DND-41 (cell line): ENCODE data around the gene CNTNAP1.

Experiments
- ATAC-seq: fragments of 200-7000 bp; cut with Tn5 transposase; 3 replicates; pipeline ENCODE4 v1.9.1; 2021; ENCODE audit warnings: low read depth; ENCODE audit not compliant: insufficient read depth
- DNase-seq: peaks from one replicate; pipeline ENCODE4 v3.0.0-alpha.2; 2020
- H2AFZ ChIP-seq: 2 replicates; pipeline ENCODE4 v1.6.0; 2012; ENCODE audit warnings: low read depth, low read length
- H3K27ac ChIP-seq: 2 replicates; pipeline ENCODE4 v1.5.1; 2012; ENCODE audit warnings: low read length, inconsistent platforms
- H3K27me3 ChIP-seq: fragments of 200-600 bp; sonication (generic); 2 replicates; pipeline ENCODE4 v1.6.0; 2012; ENCODE audit warnings: low read length, mild to moderate bottlenecking, inconsistent platforms; ENCODE audit not compliant: insufficient read depth, poor library complexity
- H3K36me3 ChIP-seq: 2 replicates; pipeline ENCODE4 v1.5.1; 2012; ENCODE audit warnings: low read length, inconsistent platforms; ENCODE audit not compliant: insufficient read depth
- H3K4me1 ChIP-seq: 2 replicates; pipeline ENCODE4 v1.5.1; 2012; ENCODE audit warnings: mild to moderate bottlenecking, low read length; ENCODE audit not compliant: insufficient read depth
- H3K4me2 ChIP-seq: 2 replicates; pipeline ENCODE4 v1.6.0; 2012; ENCODE audit warnings: mild to moderate bottlenecking, moderate library complexity, low read length, inconsistent platforms; ENCODE audit not compliant: insufficient read depth
- H3K4me3 ChIP-seq, 2 experiments: fragments of 200-600 bp in 1 of 2; shearing (Covaris generic) in 1 of 2; 2 replicates each; pipeline ENCODE4 v1.5.1; 2012 to 2016; ENCODE audit warnings: inconsistent platforms in 2 of 2, low read length in 2 of 2, mild to moderate bottlenecking in 2 of 2, low read depth in 1 of 2, moderate library complexity in 1 of 2
- H3K79me2 ChIP-seq: 2 replicates; pipeline ENCODE4 v1.6.0; 2012; ENCODE audit warnings: low read length, inconsistent platforms; ENCODE audit not compliant: insufficient read depth
- H3K9ac ChIP-seq: 2 replicates; pipeline ENCODE4 v1.6.0; 2012; ENCODE audit warnings: low read depth, mild to moderate bottlenecking, inconsistent platforms, low read length, moderate library complexity
- H3K9me3 ChIP-seq: 2 replicates; pipeline ENCODE4 v1.5.1; 2012; ENCODE audit warnings: low read length, moderate library complexity, mild to moderate bottlenecking, inconsistent platforms; ENCODE audit not compliant: insufficient read depth, severe bottlenecking
- H4K20me1 ChIP-seq: 2 replicates; pipeline ENCODE4 v1.6.0; 2012; ENCODE audit warnings: low read length; ENCODE audit not compliant: insufficient read depth
- EZH2 ChIP-seq: IDR thresholded peaks from 3 replicates; pipeline ENCODE4 v1.6.1; 2012; ENCODE audit warnings: borderline replicate concordance, low read depth, mild to moderate bottlenecking, moderate library complexity, low read length, inconsistent platforms; ENCODE audit not compliant: severe bottlenecking
- TF ChIP-seq, protein P1 (sequence below): IDR thresholded peaks from 2 replicates; pipeline ENCODE4 v1.5.1; 2012; ENCODE audit warnings: borderline replicate concordance, low read length, moderate library complexity, mild to moderate bottlenecking; ENCODE audit not compliant: poor library complexity, severe bottlenecking; ENCODE audit errors: extremely low read depth

CNTNAP1 gene

DNA sequence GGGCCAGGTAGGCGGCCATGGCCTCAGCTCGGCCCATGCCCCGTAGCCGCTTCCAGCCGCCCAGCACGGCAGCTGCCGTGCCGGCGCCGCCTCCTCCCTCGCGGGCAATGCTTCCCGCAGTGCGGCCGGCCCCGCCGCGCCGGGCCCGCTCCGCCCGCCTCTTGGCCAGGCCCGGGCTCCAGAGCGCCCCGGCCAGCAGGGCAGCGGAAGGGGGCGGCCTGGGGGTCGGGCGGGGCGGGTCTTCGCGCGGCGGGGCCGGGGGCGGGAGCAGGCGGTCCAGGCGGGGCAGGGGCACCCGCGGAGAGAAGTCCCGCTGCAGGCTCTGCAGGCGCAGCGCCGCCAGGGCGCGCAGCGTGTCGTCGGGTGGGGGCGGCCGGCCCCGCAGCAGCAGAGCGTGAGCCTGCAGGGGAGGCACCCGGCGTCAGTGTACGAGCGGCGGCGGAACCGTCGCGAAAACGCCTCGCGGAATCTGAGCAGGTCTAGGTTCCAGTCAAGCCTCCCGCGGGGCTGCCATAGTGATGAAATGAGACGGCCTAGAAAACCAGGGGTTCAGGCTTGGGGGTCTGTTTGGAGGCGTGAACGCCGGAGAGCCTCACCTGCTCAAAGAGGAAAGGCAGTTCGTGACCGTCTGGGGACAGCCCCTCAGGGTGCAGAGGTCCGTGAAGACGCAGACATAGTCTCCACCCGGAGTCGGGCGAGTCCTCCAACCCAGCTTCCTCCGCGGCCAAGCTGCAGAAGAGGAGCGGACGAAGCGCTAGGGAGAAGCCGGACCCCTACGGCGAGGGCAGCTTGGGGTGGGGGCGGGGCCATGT is 12.1 kb upstream of the CNTNAP1 start:
- no peak overlapping the region for H3K27ac ChIP-seq
- H3K79me2 ChIP-seq, result no peaks in the 10 kb centered on the region
- H3K27me3 ChIP-seq, result no peaks in the 10 kb centered on the region
- no peak for ATAC-seq
- no peak for TF ChIP-seq EZH2
- TF ChIP-seq, protein P1, sequence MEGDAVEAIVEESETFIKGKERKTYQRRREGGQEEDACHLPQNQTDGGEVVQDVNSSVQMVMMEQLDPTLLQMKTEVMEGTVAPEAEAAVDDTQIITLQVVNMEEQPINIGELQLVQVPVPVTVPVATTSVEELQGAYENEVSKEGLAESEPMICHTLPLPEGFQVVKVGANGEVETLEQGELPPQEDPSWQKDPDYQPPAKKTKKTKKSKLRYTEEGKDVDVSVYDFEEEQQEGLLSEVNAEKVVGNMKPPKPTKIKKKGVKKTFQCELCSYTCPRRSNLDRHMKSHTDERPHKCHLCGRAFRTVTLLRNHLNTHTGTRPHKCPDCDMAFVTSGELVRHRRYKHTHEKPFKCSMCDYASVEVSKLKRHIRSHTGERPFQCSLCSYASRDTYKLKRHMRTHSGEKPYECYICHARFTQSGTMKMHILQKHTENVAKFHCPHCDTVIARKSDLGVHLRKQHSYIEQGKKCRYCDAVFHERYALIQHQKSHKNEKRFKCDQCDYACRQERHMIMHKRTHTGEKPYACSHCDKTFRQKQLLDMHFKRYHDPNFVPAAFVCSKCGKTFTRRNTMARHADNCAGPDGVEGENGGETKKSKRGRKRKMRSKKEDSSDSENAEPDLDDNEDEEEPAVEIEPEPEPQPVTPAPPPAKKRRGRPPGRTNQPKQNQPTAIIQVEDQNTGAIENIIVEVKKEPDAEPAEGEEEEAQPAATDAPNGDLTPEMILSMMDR, result no peak
- H2AFZ ChIP-seq, result no peak overlapping the region
- H3K9me3 ChIP-seq, result no peaks in the 10 kb centered on the region
- H3K4me2 ChIP-seq, result no peak overlapping the region
- no peak for DNase-seq
- no peak overlapping the region for H3K9ac ChIP-seq
- H4K20me1 ChIP-seq, result peaks cover 4% of the 10 kb centered on the region; the same call in 1 of the 2 replicates
- H3K4me3 ChIP-seq, result no peak overlapping the region
- peaks cover 39% of the 10 kb centered on the region for H3K36me3 ChIP-seq
- H3K4me1 ChIP-seq, result peaks cover 8% of the 10 kb centered on the region

- H3K27me3 ChIP-seq, result peaks cover 8% of the 10 kb centered on the region
- no peak overlapping the region for H3K4me2 ChIP-seq
Observed at GRCh38 chr17:42670789-42671657, 11.3 kb upstream of the CNTNAP1 start.

DNA sequence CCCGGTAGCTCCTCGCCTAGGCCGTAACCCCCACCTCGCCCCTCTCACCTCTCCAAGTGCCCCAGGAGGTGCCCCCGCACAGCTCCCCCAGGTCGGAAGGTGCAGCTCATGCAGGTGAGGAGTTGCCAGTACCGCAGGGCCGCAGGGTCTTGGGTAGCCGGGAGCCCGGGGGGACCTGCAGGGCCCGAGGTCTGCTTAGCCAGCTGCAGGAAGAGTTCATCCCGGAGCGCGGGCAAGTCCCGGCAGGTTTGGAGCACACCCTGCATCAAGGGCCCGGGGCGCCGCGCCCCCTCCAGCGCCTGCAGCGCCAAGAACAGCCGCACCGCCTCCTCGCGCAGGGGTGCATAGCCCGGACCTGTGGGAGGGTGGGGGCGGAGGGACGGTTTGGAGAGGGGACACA is 10.3 kb upstream of the CNTNAP1 start:
- Histone ChIP-seq H3K4me2 (no peak overlapping the region), H3K9me3 (no peaks in the 10 kb centered on the region), H3K4me3 (no peak overlapping the region), H3K4me1 (peaks cover 24% of the 10 kb centered on the region), H3K27me3 (peaks cover 12% of the 10 kb centered on the region), H3K27ac (no peak overlapping the region), H4K20me1 (peaks cover 11% of the 10 kb centered on the region), H3K36me3 (peaks cover 23% of the 10 kb centered on the region), H3K79me2 (no peaks in the 10 kb centered on the region), H2AFZ (no peak overlapping the region), H3K9ac (no peak overlapping the region)
- TF ChIP-seq, protein P1, result no peak
- TF ChIP-seq EZH2, result no peak
- no peak for DNase-seq
- no peak for ATAC-seq

More at GRCh38 chr17:42670789-42671657, 11.3 kb upstream of the CNTNAP1 start:
- no peak overlapping the region for H3K9ac ChIP-seq
- no peaks in the 10 kb centered on the region for H3K9me3 ChIP-seq
- H3K36me3 ChIP-seq, result peaks cover 33% of the 10 kb centered on the region
- peaks cover 17% of the 10 kb centered on the region for H3K4me1 ChIP-seq
- no peaks in the 10 kb centered on the region for H3K79me2 ChIP-seq
- H3K4me3 ChIP-seq, result no peak overlapping the region
- ATAC-seq (no peak), DNase-seq (no peak)
- no peak overlapping the region for H2AFZ ChIP-seq
- peaks cover 11% of the 10 kb centered on the region for H4K20me1 ChIP-seq
- H3K27ac ChIP-seq, result no peak overlapping the region
- TF ChIP-seq EZH2, result no peak
- TF ChIP-seq, protein P1, result no peak
